Spinal cord (tissue), 10 donors: Measurements from ENCODE around the gene NPHP1. TPM values are rescaled to one million over a fixed set of nuclear protein-coding genes. Genes with fewer than 3 reads are reported as not detected.
"Not testable (repeated sequence)": the region's sequence is repeated elsewhere in the genome, so short reads cannot be mapped to it uniquely, and the experiment has no call there.

Source experiments
- DNase-seq, 6 donors: peaks; one replicate each; pipeline versions ENCODE4 v3.0.0 to v3.0.0-alpha.2; 2013 to 2015; ENCODE audit warnings: low spot score in 6 of 6, low read depth in 4 of 6
- H3K27ac ChIP-seq: one replicate; pipeline ENCODE4 v1.5.1; 2013; ENCODE audit warnings: low read depth, low read length, control low read depth
- H3K27me3 ChIP-seq: one replicate; pipeline ENCODE4 v1.6.1; 2013; ENCODE audit warnings: low read length; ENCODE audit not compliant: control insufficient read depth, insufficient read depth
- H3K36me3 ChIP-seq: one replicate; pipeline ENCODE4 v1.6.1; 2013; ENCODE audit warnings: low read length; ENCODE audit not compliant: control insufficient read depth, insufficient read depth
- H3K4me1 ChIP-seq: one replicate; pipeline ENCODE4 v1.6.1; 2013; ENCODE audit warnings: low read length; ENCODE audit not compliant: control insufficient read depth, insufficient read depth
- H3K4me3 ChIP-seq: one replicate; pipeline ENCODE4 v1.5.1; 2013; ENCODE audit warnings: low read depth, low read length, control low read depth
- H3K9me3 ChIP-seq: one replicate; pipeline ENCODE4 v1.6.1; 2013; ENCODE audit warnings: low read length; ENCODE audit not compliant: control insufficient read depth, insufficient read depth
- WGBS: methylation state at CpG from one replicate; pipeline ENCODE4 v1.1.5; 2013; ENCODE audit warnings: missing lambda C conversion rate; ENCODE audit not compliant: insufficient coverage; 5-methylcytosine and 5-hydroxymethylcytosine counted together
- polyA plus RNA-seq, 2 donors: library from polyadenylated mRNA; unstranded; fragments of 120-200 nt; gene quantifications; one replicate each; pipeline ENCODE4 v1.2.1, GENCODE V29; 2013; ENCODE audit not compliant: insufficient read length in 2 of 2
- small RNA-seq: library from RNA; depleted of rRNA; stranded (forward); fragments of <200 nt; gene quantifications from one replicate; pipeline ENCODE3, GENCODE V24; 2014; ENCODE audit warnings: low replicate concordance
- total RNA-seq, 2 donors: library from RNA; depleted of rRNA in 1 of 2; stranded (reverse); fragments of 120-200 nt in 1 of 2; fragments of >200 nt in 1 of 2; gene quantifications; one replicate each; pipeline versions ENCODE4 v1.2.3 to v1.2.4, GENCODE V29; 2013 to 2014
- donor health status: healthy.

The NPHP1 gene
- total and polyA plus RNA-seq, 4 donors, result 6.8 to 16.8 (median 10.8) TPM

DNA sequence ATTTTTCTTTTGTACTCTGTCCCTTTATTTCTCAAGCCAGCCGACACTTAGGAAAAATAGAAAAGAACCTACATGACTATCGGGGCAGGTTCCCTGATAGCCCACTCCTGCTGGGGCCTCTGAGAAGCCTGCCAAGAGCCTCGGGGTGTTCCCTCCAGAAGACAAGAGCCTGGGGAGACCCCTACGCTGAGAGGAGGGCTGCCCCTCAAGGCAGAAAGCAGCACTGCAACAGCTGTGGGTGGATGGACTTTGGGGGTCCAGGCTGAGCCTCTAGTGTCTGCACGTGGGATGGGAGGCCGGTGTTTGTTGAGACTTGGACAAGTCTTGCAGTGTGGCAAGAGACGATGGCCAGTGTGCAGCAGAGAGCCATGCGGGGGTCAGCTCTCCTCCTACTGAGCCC is 121.7 kb downstream of the NPHP1 start:
- H3K4me3 ChIP-seq, H3K4me1 ChIP-seq, H3K27me3 ChIP-seq, H3K36me3 ChIP-seq, DNase-seq, H3K9me3 ChIP-seq, H3K27ac ChIP-seq: not testable (repeated sequence)
- WGBS, result no CpG with 5 or more reads among the region's 8 CpGs

DNA sequence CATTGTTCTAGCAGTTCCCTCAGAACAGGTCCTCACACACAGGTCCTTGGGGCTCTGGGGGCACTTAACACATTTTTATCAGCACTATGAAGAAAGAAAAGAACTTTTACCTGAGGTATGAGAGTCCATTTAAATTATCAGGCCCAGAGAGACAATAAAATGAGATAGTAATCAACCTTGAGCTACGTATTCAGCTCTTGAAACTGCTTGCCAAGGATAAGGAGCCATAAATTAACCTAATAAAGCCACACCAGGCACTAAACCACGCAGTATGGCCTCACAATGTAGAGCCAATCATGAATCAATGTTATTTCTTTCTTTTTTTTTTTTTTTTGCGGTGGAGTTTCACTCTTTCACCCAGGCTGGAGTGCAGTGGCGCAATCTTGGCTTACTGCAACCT is 126.7 kb downstream of the NPHP1 start:
- not testable (repeated sequence) for H3K4me1 ChIP-seq, H3K9me3 ChIP-seq, DNase-seq, H3K36me3 ChIP-seq, H3K27me3 ChIP-seq, H3K4me3 ChIP-seq, H3K27ac ChIP-seq
- no CpG with 5 or more reads among the region's 4 CpGs for WGBS

DNA sequence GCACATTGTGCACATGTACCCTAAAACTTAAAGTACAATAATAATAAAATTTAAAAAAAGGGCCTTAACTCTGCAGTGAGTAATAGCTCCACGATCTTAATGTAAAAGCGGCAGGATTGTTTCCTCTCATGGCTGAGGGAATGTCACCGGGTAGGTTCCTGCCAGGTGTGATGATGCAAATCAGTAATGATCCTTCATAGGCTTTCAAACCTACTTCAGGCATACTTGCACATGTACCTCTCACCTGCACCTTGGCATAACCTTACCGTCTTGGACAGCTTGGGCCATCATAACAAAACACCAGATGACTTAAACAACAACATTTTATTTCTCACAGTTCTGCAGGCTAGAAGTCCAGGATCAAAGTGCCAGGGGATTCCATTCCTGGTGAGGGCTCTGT is 128.9 kb downstream of the NPHP1 start:
- not testable (repeated sequence) for H3K27me3 ChIP-seq, H3K27ac ChIP-seq, H3K9me3 ChIP-seq, H3K4me3 ChIP-seq, DNase-seq, H3K4me1 ChIP-seq, H3K36me3 ChIP-seq
- no CpG with 5 or more reads among the region's 4 CpGs for WGBS

Small RNAs within 50 kb of the gene (small RNA-seq; reads per million reads assigned to genes)
- gene MIR4436B1, result not detected

Other genes with a start within 250 kb of the NPHP1 start
- gene MALL, start 89.2 kb downstream of the NPHP1 start, total RNA-seq, result 1 to 10 TPM; 5.9 to 8.8 TPM
- gene MALL, start 89.2 kb downstream of the NPHP1 start, polyA plus RNA-seq, result 1 to 10 TPM; 2.7 to 3.3 TPM
- gene MTLN, start 7.5 kb upstream of the NPHP1 start, total RNA-seq, result 10 to 100 TPM; 30.8 to 57.6 TPM
- gene MTLN, start 7.5 kb upstream of the NPHP1 start, polyA plus RNA-seq, result 10 to 100 TPM; 30.6 to 35.1 TPM